Osteocyte (in vitro differentiated cells): Measurements from ENCODE around the gene RAP1GAP. TPM values are rescaled to one million over a fixed set of nuclear protein-coding genes. Genes with fewer than 3 reads are reported as not detected.
A peak's percentile ranks its signal among the peaks of the same experiment; 100 is the strongest.
"Not testable (repeated sequence)": the region's sequence is repeated elsewhere in the genome, so short reads cannot be mapped to it uniquely, and the experiment has no call there.

Experiments
- DNase-seq: peaks from one replicate; pipeline ENCODE4 v3.0.0; 2021; ENCODE audit warnings: mixed read lengths; ENCODE audit not compliant: unreplicated experiment; ENCODE audit errors: extremely low spot score
- H3K27ac Mint-ChIP-seq: one replicate; pipeline ENCODE4 v1.8.0; 2021; ENCODE audit warnings: mild to moderate bottlenecking, mixed read lengths; ENCODE audit not compliant: unreplicated experiment
- H3K27me3 Mint-ChIP-seq: one replicate; pipeline ENCODE4 v1.8.0; 2021; ENCODE audit warnings: mixed read lengths; ENCODE audit not compliant: unreplicated experiment
- H3K36me3 Mint-ChIP-seq: one replicate; pipeline ENCODE4 v1.8.0; 2021; ENCODE audit warnings: mixed read lengths; ENCODE audit not compliant: unreplicated experiment
- H3K4me1 Mint-ChIP-seq: one replicate; pipeline ENCODE4 v1.8.0; 2021; ENCODE audit warnings: mixed read lengths; ENCODE audit not compliant: unreplicated experiment
- H3K4me3 Mint-ChIP-seq: one replicate; pipeline ENCODE4 v1.8.0; 2021; ENCODE audit warnings: mild to moderate bottlenecking, moderate library complexity, mixed read lengths; ENCODE audit not compliant: unreplicated experiment
- H3K9me3 Mint-ChIP-seq: one replicate; pipeline ENCODE4 v1.8.0; 2021; ENCODE audit warnings: mixed read lengths; ENCODE audit not compliant: unreplicated experiment
- total RNA-seq: library from RNA; stranded (reverse); gene quantifications from 2 replicates; pipeline ENCODE4 v1.2.1, GENCODE V29; 2021
- TF ChIP-seq, protein P1 (sequence below): fragments of 200-600 bp; sonication (generic); IDR thresholded peaks from 2 replicates; pipeline ENCODE4 v1.5.0; 2021; ENCODE audit warnings: antibody characterized with exemption, mild to moderate bottlenecking, moderate library complexity

RAP1GAP gene
- total RNA-seq, 1 donor from 2014 or later = 3.5 TPM

DNA sequence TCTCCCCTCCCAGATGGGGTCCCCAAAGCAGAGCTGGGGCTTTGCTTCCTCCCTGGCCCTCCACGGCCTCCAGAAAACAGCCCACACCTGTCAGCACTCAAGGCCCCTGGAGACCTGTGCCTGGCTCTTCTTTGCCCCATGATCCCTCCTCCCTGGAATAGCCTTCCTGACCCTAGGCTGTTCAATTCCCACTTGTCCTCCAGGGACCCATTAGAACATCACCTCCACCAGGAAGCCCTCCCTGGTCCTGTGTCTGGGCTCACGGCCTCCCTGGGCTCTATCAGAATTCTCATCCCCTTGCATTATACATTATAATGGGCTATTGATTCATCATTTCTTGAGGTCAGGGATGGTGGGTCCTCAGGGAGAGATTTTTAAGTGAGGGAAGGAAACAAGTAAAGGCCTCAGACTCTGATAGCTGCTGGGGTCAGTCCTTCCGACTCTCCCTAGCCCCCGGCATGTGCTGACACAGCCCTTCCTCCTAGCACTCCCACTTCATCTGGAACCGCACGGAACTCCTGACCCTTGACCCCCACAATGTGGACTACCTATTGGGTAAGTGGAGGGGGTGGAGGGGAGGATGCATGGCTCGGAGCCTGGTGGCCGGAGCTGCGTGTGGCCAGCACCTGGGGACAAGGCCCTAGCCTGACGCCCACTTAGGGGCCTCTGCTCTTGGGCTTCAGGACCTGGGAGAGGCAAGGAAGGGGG, 99.2 kb downstream of the RAP1GAP start:
- Mint-ChIP-seq H3K9me3 (no peaks in the 10 kb centered on the region), H3K4me3 (no peak overlapping the region), H3K36me3 (no peaks in the 10 kb centered on the region), H3K4me1 (peaks cover 50% of the 10 kb centered on the region), H3K27me3 (no peaks in the 10 kb centered on the region), H3K27ac (no peak overlapping the region)
- DNase-seq = no peak
- TF ChIP-seq, protein P1, sequence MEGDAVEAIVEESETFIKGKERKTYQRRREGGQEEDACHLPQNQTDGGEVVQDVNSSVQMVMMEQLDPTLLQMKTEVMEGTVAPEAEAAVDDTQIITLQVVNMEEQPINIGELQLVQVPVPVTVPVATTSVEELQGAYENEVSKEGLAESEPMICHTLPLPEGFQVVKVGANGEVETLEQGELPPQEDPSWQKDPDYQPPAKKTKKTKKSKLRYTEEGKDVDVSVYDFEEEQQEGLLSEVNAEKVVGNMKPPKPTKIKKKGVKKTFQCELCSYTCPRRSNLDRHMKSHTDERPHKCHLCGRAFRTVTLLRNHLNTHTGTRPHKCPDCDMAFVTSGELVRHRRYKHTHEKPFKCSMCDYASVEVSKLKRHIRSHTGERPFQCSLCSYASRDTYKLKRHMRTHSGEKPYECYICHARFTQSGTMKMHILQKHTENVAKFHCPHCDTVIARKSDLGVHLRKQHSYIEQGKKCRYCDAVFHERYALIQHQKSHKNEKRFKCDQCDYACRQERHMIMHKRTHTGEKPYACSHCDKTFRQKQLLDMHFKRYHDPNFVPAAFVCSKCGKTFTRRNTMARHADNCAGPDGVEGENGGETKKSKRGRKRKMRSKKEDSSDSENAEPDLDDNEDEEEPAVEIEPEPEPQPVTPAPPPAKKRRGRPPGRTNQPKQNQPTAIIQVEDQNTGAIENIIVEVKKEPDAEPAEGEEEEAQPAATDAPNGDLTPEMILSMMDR = no peak

DNA sequence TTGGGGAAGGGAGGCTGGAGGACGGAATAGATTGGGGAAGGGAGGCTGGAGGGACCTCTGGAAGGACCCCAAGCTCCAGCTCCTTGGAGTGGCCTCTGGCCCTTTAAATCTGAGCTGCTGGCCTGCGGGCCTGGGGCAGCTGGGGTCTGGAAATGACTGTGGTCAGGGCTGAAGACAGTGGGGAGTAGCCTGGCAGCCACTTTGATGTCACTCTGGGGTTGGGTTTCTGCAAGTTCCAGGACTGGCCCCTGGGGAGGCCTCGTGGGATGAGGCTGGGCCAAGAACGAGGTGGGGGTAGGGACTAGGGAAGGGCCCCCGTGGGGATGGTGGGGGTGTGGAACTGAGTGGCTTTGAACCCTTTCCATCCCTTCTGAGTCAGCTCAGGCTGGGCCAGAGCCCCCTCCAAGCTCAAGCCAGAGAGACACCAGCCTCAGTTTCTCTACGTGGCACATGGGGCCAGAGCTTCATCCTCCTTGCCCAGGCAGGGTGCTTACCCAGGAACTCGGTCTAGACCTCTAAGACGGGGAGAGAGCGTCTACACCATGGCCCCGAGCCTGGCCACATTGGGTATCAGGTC, 100.3 kb downstream of the RAP1GAP start:
- Mint-ChIP-seq H3K27ac (peak overlapping the region; percentile 73), H3K36me3 (no peaks in the 10 kb centered on the region), H3K4me3 (peak overlapping the region; percentile 20), H3K27me3 (no peaks in the 10 kb centered on the region), H3K4me1 (peaks cover 43% of the 10 kb centered on the region), H3K9me3 (no peaks in the 10 kb centered on the region)
- no peak for DNase-seq
- TF ChIP-seq, protein P1 = no peak

DNA sequence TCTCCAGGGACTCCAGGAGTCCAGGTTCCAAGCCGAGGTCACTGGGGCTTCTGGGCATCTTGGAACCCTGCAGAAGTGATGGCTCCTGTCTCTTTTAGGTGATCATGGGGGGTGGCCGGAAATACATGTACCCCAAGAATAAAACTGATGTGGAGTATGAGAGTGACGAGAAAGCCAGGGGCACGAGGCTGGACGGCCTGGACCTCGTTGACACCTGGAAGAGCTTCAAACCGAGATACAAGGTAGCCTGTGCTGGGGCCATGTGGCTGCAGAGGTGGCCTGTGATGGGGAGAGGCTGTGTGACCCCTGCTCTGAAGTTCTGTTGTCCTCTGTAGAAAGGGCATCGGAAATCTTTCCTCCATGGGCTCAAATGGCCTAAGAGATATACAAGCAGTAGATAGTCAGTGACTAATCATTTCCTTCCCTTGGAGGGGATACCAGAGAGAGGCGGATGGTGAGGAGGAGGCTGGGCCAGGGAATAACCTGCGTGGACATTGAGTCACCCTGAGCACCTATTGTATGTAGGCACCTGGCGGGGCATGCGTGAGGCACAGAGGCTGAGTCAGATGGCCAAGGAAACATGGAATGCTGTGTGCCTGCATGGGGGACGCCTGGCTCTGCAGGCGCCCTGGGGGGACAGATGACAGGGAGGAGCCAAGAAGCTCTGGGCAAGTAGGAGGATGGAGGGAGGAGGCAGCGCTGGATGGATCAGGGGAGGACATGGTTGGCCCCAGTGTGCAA, 101.0 kb downstream of the RAP1GAP start:
- no peak for DNase-seq
- Mint-ChIP-seq H3K4me1 (peaks cover 43% of the 10 kb centered on the region), H3K27me3 (no peaks in the 10 kb centered on the region), H3K36me3 (no peaks in the 10 kb centered on the region), H3K9me3 (no peaks in the 10 kb centered on the region), H3K4me3 (peak overlapping the region; percentile 20), H3K27ac (peak overlapping the region; percentile 73)
- TF ChIP-seq, protein P1 = no peak

DNA sequence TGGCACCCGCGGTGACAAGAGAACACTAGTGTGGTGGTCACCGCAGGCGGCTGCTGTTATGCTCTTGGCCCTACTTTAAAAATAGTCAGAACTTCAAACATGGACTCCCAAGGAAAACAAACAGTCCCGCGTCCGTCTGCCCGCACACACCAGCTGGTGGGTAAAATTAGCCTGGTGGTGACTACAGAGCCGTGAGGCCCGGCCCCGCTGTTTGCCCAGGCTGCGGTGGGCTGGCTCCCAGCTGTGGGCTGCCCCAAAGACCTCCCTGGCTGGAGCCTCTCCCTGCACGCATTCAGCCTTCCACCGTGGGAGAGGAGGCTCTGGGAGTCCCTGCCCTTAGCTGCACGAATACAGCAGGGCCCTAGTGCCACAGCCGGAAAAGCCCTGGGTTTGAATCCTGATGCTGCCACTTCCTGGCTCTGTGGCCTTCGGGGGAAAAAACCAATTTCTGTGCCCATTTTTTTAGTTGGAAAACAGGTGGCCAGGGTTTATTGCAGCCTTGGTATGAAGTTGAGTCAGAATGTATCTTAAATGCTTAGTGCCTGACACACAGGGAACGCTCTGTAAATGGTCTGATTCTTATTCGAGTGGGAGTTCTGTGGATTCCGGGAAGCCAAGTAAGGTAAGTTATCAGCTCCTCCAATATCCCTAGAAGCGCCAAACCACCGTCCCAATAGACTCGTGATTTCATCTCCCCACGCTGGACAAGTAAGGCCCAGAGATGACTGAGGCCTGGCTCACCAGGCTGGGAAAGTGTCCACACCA, 101.7 kb downstream of the RAP1GAP start:
- Mint-ChIP-seq H3K4me3 (no peak overlapping the region), H3K36me3 (no peaks in the 10 kb centered on the region), H3K9me3 (no peaks in the 10 kb centered on the region), H3K4me1 (peaks cover 43% of the 10 kb centered on the region), H3K27me3 (no peaks in the 10 kb centered on the region), H3K27ac (peak overlapping the region; percentile 73)
- no peak for DNase-seq
- TF ChIP-seq, protein P1 = no peak

DNA sequence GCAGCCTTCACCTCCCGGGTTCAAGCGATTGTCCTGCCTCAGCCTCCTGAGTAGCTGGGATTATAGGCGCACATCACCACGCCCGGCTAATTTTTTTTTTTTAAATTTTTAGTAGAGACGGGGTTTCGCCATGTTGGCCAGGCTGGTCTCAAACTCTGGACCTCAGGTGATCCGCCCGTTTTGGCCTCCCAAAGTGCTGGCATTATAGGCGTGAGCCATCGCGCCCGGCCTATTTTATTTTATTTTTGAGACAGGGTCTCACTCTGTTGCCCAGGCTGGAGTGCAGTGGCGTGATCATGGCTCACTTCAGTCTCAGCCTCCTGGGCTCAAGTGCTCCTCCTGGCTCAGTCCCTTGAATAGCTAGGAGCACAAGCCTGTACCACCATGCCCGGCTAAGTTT, 102.8 kb downstream of the RAP1GAP start:
- H3K9me3 Mint-ChIP-seq, DNase-seq, H3K36me3 Mint-ChIP-seq, H3K27me3 Mint-ChIP-seq, H3K4me3 Mint-ChIP-seq: not testable (repeated sequence)
- H3K4me1 Mint-ChIP-seq = peaks cover 43% of the 10 kb centered on the region
- H3K27ac Mint-ChIP-seq = peak overlapping the region; percentile 44
